Thoracic aorta (tissue), 2 donors: ENCODE results near the gene TXNIP. TPM values are rescaled to one million over a fixed set of nuclear protein-coding genes. Genes with fewer than 3 reads are reported as not detected.
"Not testable (repeated sequence)": the region's sequence is repeated elsewhere in the genome, so short reads cannot be mapped to it uniquely, and the experiment has no call there.

Experiments
- ATAC-seq: fragments of 150-250 bp; one replicate; pipeline ENCODE4 v1.8.0; 2017; ENCODE audit warnings: low read depth; ENCODE audit not compliant: insufficient number of reproducible peaks, low FRiP score
- DNase-seq: peaks from one replicate; pipeline ENCODE4 v3.0.0-alpha.2; 2020; ENCODE audit warnings: low spot score
- H3K27ac ChIP-seq, 2 donors: fragments of 200-600 bp; sonication (generic); 1 replicate in 1 of 2; 2 replicates in 1 of 2; pipeline ENCODE4 v1.5.1; 2016; ENCODE audit warnings: mild to moderate bottlenecking in 2 of 2, moderate library complexity in 2 of 2
- H3K27me3 ChIP-seq: fragments of 200-600 bp; sonication (generic); replicated peaks from 2 replicates; pipeline ENCODE4 v1.6.0; 2016; ENCODE audit warnings: mild to moderate bottlenecking; ENCODE audit not compliant: insufficient read depth
- H3K36me3 ChIP-seq: fragments of 200-600 bp; sonication (generic); one replicate; pipeline ENCODE4 v1.5.1; 2016
- H3K4me1 ChIP-seq, 2 donors: fragments of 200-600 bp; sonication (generic); 1 replicate in 1 of 2; 2 replicates in 1 of 2; pipeline versions ENCODE4 v1.5.1 to v1.6.0; 2016; ENCODE audit warnings: low read depth in 2 of 2, mild to moderate bottlenecking in 1 of 2; ENCODE audit not compliant: control insufficient read depth in 1 of 2
- H3K4me3 ChIP-seq: fragments of 200-600 bp; sonication (generic); 2 replicates; pipeline ENCODE4 v1.5.1; 2016; ENCODE audit warnings: mild to moderate bottlenecking
- H3K9me3 ChIP-seq: fragments of 200-600 bp; sonication (generic); 2 replicates; pipeline ENCODE4 v1.5.1; 2016
- total RNA-seq, 2 donors: library from RNA; depleted of rRNA; stranded (reverse); fragments of >200 nt; gene quantifications; one replicate each; pipeline versions ENCODE4 v1.1.0 to v1.2.3, GENCODE V29; 2016
- TF ChIP-seq, protein P1 (sequence below): fragments of 200-600 bp; sonication (generic); IDR thresholded peaks from one replicate; pipeline ENCODE4 v1.5.1; 2019; ENCODE audit warnings: antibody characterized with exemption

Gene TXNIP
- total RNA-seq, 2 donors from 2014 or later = 423 to 622 TPM

DNA sequence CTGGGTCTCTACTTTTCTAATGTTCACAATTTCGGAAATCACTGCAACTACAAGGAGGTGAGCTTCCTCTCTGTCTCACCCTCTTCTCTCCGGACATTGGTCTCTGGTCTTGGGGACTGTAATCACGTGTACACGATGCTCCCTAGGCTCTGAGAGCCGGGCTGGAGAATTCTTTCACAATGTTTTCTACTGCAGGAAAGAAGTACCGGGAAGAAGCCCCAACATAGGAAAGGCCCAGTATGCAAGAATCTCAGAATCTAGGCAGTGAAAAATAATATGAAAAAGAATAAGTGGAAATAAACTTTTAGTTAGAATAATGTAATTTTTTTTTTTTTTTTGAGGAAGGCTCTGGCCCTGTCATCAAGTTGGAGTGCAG is 38.7 kb upstream of the TXNIP start:
- no peak for DNase-seq
- TF ChIP-seq, protein P1, sequence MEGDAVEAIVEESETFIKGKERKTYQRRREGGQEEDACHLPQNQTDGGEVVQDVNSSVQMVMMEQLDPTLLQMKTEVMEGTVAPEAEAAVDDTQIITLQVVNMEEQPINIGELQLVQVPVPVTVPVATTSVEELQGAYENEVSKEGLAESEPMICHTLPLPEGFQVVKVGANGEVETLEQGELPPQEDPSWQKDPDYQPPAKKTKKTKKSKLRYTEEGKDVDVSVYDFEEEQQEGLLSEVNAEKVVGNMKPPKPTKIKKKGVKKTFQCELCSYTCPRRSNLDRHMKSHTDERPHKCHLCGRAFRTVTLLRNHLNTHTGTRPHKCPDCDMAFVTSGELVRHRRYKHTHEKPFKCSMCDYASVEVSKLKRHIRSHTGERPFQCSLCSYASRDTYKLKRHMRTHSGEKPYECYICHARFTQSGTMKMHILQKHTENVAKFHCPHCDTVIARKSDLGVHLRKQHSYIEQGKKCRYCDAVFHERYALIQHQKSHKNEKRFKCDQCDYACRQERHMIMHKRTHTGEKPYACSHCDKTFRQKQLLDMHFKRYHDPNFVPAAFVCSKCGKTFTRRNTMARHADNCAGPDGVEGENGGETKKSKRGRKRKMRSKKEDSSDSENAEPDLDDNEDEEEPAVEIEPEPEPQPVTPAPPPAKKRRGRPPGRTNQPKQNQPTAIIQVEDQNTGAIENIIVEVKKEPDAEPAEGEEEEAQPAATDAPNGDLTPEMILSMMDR = no peak
- Histone ChIP-seq H3K27ac (peak overlapping the region; percentile 32 to 93), H3K4me3 (peak overlapping the region; percentile 75), H3K36me3 (no peaks in the 10 kb centered on the region), H3K4me1 (peaks cover 3 to 17% of the 10 kb centered on the region in 2 donors), H3K9me3 (no peaks in the 10 kb centered on the region), H3K27me3 (no peaks in the 10 kb centered on the region)
- no peak for ATAC-seq

DNA sequence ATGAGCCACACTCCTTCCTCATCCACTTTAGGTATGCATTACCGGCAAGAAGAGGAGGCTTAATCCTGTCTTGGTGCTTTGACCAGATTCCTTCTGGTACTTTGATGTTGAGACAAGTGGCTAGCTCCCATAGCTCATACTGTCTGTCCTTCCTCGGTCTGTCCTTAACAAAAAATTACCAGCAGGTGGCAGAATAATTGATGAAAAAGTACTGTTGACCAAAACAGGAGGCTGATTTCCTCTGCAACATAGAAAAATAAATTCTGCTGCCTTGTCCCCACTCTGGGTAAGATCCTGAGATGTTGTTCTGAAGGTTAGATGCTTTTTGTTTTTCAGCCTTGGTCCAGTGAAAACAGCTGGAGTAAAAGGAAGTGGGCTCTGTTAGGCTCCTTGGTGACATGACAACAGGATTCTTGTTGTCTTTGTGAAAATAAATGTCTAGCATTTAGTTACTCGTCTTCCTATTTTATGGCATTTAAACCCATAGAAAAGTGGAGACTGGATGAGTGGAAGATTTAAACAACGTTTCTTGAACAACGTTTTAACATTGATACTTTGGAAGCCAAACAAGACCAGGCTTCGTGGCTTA is 36.3 kb upstream of the TXNIP start:
- Histone ChIP-seq H3K9me3 (no peaks in the 10 kb centered on the region), H3K27me3 (no peaks in the 10 kb centered on the region), H3K4me1 (peaks cover 3 to 11% of the 10 kb centered on the region in 2 donors), H3K36me3 (no peaks in the 10 kb centered on the region), H3K4me3 (no peak overlapping the region), H3K27ac (no peak overlapping the region)
- no peak for ATAC-seq
- TF ChIP-seq, protein P1 = peak; percentile 42
- no peak for DNase-seq

DNA sequence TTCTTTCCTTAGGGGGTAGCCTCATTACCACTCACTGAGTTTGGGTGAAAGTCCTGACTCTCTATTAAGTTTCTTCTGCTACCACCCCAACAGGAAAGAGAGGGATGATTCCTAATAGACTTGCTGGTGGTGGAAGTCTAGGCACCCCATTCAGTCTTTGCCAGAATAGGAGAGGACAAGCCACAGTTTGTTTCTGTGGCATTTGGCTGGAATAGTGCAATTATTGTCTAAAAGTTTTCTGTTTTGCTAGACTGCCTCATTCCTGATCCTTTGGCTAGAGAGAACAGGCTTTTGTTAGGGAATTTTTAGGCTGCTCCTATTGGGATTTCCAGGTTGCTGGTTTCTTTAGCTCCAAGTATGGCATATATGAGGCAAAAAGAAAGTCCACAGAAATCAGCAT is 35.1 kb upstream of the TXNIP start:
- no peak for DNase-seq
- TF ChIP-seq, protein P1 = no peak
- H3K27ac ChIP-seq = no peak overlapping the region

DNA sequence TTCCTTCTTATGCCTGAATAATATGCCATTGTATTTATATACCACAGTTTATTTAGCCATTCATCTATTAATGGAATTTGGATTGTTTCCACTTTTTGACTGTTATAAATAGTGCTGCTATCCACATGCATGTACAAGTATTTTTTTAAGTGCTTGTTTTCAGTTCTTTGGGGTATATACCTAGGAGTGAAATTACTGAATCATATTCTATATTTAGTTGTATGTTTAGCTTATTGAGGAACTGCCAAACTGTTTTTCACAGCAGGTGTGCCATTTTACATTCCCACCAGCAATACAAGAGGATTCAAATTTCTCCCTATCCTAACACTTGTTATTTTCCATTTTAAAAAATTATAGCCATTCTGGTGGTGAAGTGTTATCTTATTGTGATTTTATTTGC is 32.7 kb upstream of the TXNIP start:
- no peaks in the 10 kb centered on the region for H3K27me3 ChIP-seq
- H3K4me1 ChIP-seq = no peaks in the 10 kb centered on the region
- ATAC-seq = no peak
- TF ChIP-seq, protein P1 = no peak
- no peak overlapping the region for H3K4me3 ChIP-seq
- H3K27ac ChIP-seq = no peak overlapping the region
- no peaks in the 10 kb centered on the region for H3K9me3 ChIP-seq
- no peaks in the 10 kb centered on the region for H3K36me3 ChIP-seq
- no peak for DNase-seq

More for the DNA sequence above, 35.1 kb upstream of the TXNIP start:
- H3K4me3 ChIP-seq = no peak overlapping the region
- no peak for ATAC-seq
- no peaks in the 10 kb centered on the region for H3K27me3 ChIP-seq
- no peaks in the 10 kb centered on the region for H3K9me3 ChIP-seq
- H3K4me1 ChIP-seq = peaks cover under 1 to 8% of the 10 kb centered on the region in 2 donors
- no peaks in the 10 kb centered on the region for H3K36me3 ChIP-seq

DNA sequence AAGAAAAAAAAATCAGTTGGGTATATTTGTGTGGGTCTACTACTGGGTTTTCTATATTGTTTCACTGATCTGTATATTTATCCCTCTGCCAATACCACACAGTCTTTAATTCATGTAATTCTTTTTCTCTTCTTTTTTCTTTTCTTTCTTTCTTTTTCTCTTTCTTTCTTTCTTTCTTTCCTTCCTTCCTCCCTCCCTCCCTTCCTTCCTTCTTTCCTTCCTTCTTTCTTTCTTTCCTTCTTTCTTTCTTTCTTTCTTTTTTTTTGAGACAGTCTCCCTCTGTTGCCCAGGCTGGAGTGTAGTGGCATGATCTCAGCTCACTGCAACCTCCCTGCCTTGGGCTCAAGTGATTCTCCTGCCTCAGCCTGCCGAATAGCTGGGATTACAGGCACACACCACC is 30.3 kb upstream of the TXNIP start:
- ATAC-seq, DNase-seq: not testable (repeated sequence)

DNA sequence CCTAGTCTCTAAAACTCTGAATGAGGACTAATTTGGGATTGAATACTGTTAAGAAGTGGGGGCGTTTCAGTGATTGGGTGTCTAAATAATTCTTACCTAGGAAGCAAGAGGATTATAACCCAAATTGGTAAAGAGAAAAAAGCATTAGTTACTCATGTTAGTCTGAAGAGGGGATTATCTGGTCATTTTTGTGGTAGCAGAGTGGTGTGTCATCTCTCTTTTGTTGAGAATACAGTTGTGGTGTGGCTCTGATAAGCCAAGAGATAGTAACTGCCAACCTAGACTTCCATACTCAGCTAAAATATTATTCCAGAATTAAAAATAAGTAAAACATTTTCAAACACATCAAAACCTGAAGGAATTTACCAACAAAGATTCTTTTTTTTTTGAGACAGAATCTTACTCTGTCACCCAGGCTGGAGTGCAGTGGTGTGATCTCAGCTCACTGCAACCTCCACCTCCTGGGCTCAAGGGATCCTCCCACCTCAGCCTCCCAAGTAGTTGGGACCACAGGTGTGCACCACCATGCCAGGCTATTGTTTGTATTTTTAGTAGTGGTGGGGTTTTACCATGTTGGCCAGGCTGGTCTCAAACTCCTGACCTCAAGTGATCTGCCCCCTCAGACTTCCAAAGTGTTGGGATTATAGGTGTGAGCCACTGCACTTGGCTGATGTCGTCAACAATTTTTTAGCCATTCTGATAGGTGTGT is 29.6 kb upstream of the TXNIP start:
- H3K36me3 ChIP-seq, H3K27me3 ChIP-seq, H3K4me1 ChIP-seq, H3K27ac ChIP-seq, DNase-seq, ATAC-seq, H3K9me3 ChIP-seq, H3K4me3 ChIP-seq: not testable (repeated sequence)

More for the DNA sequence above, 30.3 kb upstream of the TXNIP start:
- H3K36me3 ChIP-seq, H3K4me3 ChIP-seq, H3K4me1 ChIP-seq, H3K27ac ChIP-seq, H3K27me3 ChIP-seq, H3K9me3 ChIP-seq: not testable (repeated sequence)
